ENCODE data around the gene KRT4.

DNA sequence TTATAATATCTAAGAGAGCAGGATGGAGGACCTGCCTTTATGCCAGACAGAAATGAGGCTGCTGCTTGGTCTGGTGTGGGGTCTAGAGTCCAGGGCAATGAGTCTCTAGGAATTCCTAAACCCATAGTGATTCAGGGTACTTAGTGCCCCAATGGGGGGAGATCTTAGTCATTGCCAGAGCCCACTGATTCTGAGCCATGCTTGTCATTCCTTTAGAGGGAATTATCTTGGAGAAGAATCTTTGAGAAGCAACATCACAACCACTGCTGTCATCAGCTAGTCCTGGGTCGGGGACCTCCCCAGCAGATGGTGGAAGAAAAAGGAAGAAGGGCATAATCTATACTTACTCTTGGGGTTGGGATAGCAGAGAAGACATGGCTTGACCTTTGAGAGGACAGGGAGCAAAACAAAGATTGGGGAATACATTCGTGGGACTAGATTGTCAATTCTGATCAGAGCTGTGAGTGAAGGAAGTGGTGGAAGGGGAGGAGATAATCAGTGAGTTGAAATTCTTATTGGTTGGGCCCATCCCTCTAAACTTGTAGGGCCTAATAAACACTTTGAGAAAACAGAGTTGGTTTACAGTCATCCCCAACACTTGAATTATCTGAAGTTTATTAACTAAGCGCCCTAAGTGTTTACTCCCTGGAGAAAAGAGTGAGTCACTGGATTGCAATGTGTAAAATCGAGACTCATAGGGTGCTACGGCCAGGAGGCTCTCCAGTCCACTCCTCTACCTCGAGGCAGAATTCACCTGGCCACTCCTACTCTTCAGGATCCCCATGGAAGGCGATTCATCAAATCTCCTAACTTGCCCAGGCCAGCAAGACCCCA lies 15.0 kb downstream of the KRT4 start:
- TF ChIP-seq, protein P1, sequence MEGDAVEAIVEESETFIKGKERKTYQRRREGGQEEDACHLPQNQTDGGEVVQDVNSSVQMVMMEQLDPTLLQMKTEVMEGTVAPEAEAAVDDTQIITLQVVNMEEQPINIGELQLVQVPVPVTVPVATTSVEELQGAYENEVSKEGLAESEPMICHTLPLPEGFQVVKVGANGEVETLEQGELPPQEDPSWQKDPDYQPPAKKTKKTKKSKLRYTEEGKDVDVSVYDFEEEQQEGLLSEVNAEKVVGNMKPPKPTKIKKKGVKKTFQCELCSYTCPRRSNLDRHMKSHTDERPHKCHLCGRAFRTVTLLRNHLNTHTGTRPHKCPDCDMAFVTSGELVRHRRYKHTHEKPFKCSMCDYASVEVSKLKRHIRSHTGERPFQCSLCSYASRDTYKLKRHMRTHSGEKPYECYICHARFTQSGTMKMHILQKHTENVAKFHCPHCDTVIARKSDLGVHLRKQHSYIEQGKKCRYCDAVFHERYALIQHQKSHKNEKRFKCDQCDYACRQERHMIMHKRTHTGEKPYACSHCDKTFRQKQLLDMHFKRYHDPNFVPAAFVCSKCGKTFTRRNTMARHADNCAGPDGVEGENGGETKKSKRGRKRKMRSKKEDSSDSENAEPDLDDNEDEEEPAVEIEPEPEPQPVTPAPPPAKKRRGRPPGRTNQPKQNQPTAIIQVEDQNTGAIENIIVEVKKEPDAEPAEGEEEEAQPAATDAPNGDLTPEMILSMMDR (IDR thresholded peaks at IDR 0.05), result no peak
- TF ChIP-seq POLR2AphosphoS5 (IDR thresholded peaks at IDR 0.05), result no peak
